Measurements from ENCODE around the gene P2RX7. TPM values are rescaled to one million over a fixed set of nuclear protein-coding genes. Genes with fewer than 3 reads are reported as not detected.

The P2RX7 gene
- total RNA-seq, 1 donor, result 4.0 TPM

DNA sequence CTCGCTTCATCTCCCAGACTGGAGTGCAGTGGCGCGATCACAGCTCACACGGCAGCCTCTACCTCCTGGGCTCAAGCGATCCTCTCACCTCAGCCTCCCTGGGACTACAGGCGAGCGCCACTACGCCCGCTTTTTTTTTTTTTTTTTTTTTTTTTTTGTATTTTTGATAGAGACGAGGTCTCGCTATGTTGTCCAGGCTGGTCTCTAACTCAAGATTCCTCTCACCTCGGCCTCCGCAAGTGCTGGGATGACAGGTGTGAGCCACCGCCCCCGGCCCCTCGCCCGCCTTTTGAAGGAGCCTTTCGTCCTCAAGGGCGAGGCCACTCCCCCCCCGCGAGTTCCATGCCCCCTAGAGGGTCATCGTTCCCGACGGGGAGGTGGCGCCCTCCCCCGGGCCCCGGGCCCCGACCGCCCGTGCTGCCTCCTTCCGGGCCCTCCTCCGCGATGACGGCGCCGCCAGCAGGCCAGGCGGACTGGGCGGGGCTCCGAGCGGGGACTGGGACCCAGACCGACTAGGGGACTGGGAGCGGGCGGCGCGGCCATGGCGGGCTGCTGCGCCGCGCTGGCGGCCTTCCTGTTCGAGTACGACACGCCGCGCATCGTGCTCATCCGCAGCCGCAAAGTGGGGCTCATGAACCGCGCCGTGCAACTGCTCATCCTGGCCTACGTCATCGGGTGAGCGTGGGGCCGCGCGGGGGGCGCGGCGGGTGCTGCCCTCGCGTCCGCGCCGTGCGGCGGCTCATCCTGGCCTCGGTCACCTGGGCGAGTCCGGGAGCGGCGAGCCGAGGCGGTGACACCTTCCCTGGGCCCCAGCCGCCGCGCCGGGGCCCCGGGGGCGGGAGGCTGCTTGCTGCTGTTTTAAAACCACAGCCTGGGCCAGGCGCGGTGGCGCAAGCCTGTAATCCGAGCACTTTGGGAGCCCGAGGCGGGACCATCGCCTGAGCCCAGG, 77.2 kb downstream of the P2RX7 start, which contains the start of gene P2RX4:
P2RX4 (plus strand) TSS at position 506 of the 949 bp plus-strand sequence; CDS start at position 542, 36 bp downstream.
- DNase-seq (ENCODE audit: insufficient read length, low spot score, missing footprints), result peak; percentile 94
- H3K79me2 ChIP-seq (ENCODE audit: insufficient read depth, low read length), result peaks cover 4% of the 10 kb centered on the region
- peak within 1 kb of the TSS; percentile 63 for H3K27ac ChIP-seq (ENCODE audit: low read depth, low read length)
- H4K20me1 ChIP-seq (ENCODE audit: insufficient read depth, low read length), result no peaks in the 10 kb centered on the region
- no peaks in the 10 kb centered on the region for H3K27me3 ChIP-seq (ENCODE audit: insufficient read depth, low read length)
- no peaks in the 10 kb centered on the region for H3K36me3 ChIP-seq (ENCODE audit: insufficient read depth, low read length)
- no peak for TF ChIP-seq CTCF (IDR thresholded peaks at IDR 0.05; ENCODE audit: extremely low read depth, low read depth, low read length)
- peak within 1 kb of the TSS; percentile 83 for H3K4me3 ChIP-seq (ENCODE audit: insufficient read depth, low read length)
- peak within 1 kb of the TSS; percentile 81 for H2AFZ ChIP-seq (ENCODE audit: low read length)
- H3K9me3 ChIP-seq (ENCODE audit: low read depth, low read length), result no peaks in the 10 kb centered on the region
- H3K4me1 ChIP-seq (ENCODE audit: insufficient read depth, low read length), result peaks cover 13% of the 10 kb centered on the region
- peak within 1 kb of the TSS; percentile 94 for H3K4me2 ChIP-seq (ENCODE audit: insufficient read depth, low read length)

DNA sequence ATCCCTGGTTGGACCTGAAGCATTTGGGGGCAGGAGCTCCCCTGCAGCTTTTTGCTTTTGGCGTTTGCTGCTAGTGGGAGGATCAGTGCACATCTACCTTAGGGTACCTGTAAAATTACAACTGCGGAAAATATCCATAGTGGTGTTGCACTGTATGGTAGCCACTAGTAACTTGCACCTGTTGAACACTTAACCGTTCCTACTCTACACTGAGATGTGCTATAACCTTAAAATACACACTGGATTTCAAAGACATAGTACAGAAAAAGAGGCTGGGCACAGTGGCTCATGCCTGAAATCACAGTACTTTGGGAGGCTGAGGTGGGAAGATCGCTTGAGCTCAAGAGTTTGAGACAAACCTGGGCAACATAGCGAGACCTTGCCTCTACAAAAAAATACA, 80.2 kb downstream of the P2RX7 start:
- H3K4me1 ChIP-seq (ENCODE audit: insufficient read depth, low read length), result peaks cover 18% of the 10 kb centered on the region
- peaks cover 4% of the 10 kb centered on the region for H3K79me2 ChIP-seq (ENCODE audit: insufficient read depth, low read length)
- H3K9me3 ChIP-seq (ENCODE audit: low read depth, low read length), result no peaks in the 10 kb centered on the region
- H3K27ac ChIP-seq (ENCODE audit: low read depth, low read length), result no peak overlapping the region
- no peaks in the 10 kb centered on the region for H3K36me3 ChIP-seq (ENCODE audit: insufficient read depth, low read length)
- no peak for TF ChIP-seq CTCF (IDR thresholded peaks at IDR 0.05; ENCODE audit: extremely low read depth, low read depth, low read length)
- DNase-seq (ENCODE audit: insufficient read length, low spot score, missing footprints), result no peak
- H4K20me1 ChIP-seq (ENCODE audit: insufficient read depth, low read length), result no peaks in the 10 kb centered on the region
- no peaks in the 10 kb centered on the region for H3K27me3 ChIP-seq (ENCODE audit: insufficient read depth, low read length)
- no peak overlapping the region for H3K4me3 ChIP-seq (ENCODE audit: insufficient read depth, low read length)
- H3K4me2 ChIP-seq (ENCODE audit: insufficient read depth, low read length), result no peak overlapping the region
- no peak overlapping the region for H2AFZ ChIP-seq (ENCODE audit: low read length)

DNA sequence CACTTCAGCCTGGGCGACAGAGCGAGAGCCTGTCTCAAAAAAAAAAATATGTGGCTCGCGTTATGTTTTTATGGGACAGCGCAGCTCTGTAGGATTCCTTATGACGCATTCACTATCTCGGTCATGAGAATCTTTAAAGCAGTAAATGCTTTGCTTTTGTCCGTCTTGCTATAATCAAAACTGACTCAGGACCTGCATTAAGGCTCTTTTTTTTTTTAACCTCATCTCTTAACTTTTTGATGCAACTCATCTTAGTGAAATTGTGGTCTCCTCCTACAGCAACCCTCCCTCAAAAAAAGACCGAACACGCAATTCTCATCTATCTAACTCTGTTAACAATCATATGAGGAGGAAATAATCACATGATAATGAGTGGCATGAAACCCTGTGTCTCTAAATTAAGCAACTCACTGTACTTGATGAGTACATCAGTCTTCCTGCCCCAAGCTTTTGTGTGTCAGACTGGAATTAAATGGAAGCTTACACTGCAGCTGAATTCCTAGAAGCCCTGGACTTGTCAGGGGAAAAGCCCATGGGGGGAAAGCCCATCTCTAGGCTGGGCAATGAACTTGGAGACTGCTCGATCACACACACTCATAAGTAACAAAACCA, 81.6 kb downstream of the P2RX7 start:
- no peak for TF ChIP-seq CTCF (IDR thresholded peaks at IDR 0.05; ENCODE audit: extremely low read depth, low read depth, low read length)
- Histone ChIP-seq H3K4me2 (ENCODE audit: insufficient read depth, low read length) (peak overlapping the region; percentile 70), H3K4me3 (ENCODE audit: insufficient read depth, low read length) (no peak overlapping the region), H2AFZ (ENCODE audit: low read length) (no peak overlapping the region), H3K79me2 (ENCODE audit: insufficient read depth, low read length) (peaks cover 4% of the 10 kb centered on the region), H3K27me3 (ENCODE audit: insufficient read depth, low read length) (no peaks in the 10 kb centered on the region), H3K4me1 (ENCODE audit: insufficient read depth, low read length) (peaks cover 18% of the 10 kb centered on the region), H3K36me3 (ENCODE audit: insufficient read depth, low read length) (no peaks in the 10 kb centered on the region), H3K27ac (ENCODE audit: low read depth, low read length) (peak overlapping the region; percentile 90), H4K20me1 (ENCODE audit: insufficient read depth, low read length) (no peaks in the 10 kb centered on the region), H3K9me3 (ENCODE audit: low read depth, low read length) (no peaks in the 10 kb centered on the region)
- peak; percentile 86 for DNase-seq (ENCODE audit: insufficient read length, low spot score, missing footprints)
